ENCODE data around the gene CDCA5.

DNA sequence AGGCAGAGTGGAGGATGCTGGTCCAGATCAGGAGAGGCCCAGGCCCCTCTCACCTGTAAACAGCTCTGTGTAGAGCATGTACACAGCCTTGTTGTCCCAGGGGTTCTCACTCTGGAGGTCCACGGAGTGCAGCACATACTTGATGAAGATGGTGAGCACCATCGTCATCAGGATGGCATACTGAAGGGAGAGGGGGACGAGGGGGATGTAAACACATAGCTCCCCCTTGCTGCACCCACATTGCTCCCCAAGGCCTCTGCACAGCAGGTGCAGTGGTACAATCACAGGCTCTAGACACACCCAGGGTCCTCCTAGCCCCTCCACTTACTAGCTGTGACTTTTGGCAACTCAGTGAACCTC is 47.6 kb upstream of the CDCA5 start:
- no peak for TF ChIP-seq POLR2AphosphoS5 (IDR thresholded peaks at IDR 0.05)
- TF ChIP-seq CTCF (IDR thresholded peaks at IDR 0.05) = no peak
- TF ChIP-seq POLR2A (IDR thresholded peaks at IDR 0.05) = no peak

Data from breast epithelium (tissue), 3 donors.